Stromal cell of bone marrow (primary cell): ENCODE measurements around the gene HMGN2.

Source experiments
- DNase-seq: peaks from one replicate; pipeline ENCODE4 v3.0.0-alpha.2; 2012; ENCODE audit warnings: low read depth

HMGN2 gene

GRCh38 chr1:26472320-26472900, at the start of gene HMGN2:
Gene HMGN2 (plus strand): TSS chr1:26472440. CDS start chr1:26472613, 173 bp downstream.
- peak; percentile 82 for DNase-seq

GRCh38 chr1:26429721-26430120, 42.5 kb upstream of the HMGN2 start:
- no peak for DNase-seq

- DNase-seq, result peak; percentile 95
Measured at GRCh38 chr1:26431979-26432695, 40.1 kb upstream of the HMGN2 start, which contains the start of gene DHDDS. Gene DHDDS (plus strand): TSS chr1:26432321. CDS start chr1:26432946, 625 bp downstream.

- no peak for DNase-seq
Measured at GRCh38 chr1:26432793-26433192, 39.4 kb upstream of the HMGN2 start.

GRCh38 chr1:26434161-26434752, 38.0 kb upstream of the HMGN2 start:
- DNase-seq, result no peak

- no peak for DNase-seq
Measured at GRCh38 chr1:26438041-26438440, 34.2 kb upstream of the HMGN2 start.

GRCh38 chr1:26440259-26440658, 32.0 kb upstream of the HMGN2 start:
- DNase-seq, result no peak

GRCh38 chr1:26449868-26450267, 22.4 kb upstream of the HMGN2 start:
- DNase-seq, result no peak

GRCh38 chr1:26450908-26451307, 21.3 kb upstream of the HMGN2 start:
- DNase-seq, result no peak

GRCh38 chr1:26452459-26453183, 19.6 kb upstream of the HMGN2 start:
- no peak for DNase-seq

- DNase-seq, result no peak
Measured at GRCh38 chr1:26459148-26459547, 13.1 kb upstream of the HMGN2 start.

- no peak for DNase-seq
Measured at GRCh38 chr1:26459573-26460031, 12.6 kb upstream of the HMGN2 start.

GRCh38 chr1:26468911-26469310, 3.3 kb upstream of the HMGN2 start:
- DNase-seq, result no peak

GRCh38 chr1:26469558-26469957, 2.7 kb upstream of the HMGN2 start:
- DNase-seq, result no peak

GRCh38 chr1:26470878-26471497, 1.3 kb upstream of the HMGN2 start:
- DNase-seq, result no peak

- peak; percentile 45 for DNase-seq
Measured at GRCh38 chr1:26471498-26472319, 531 bp upstream of the HMGN2 start.

GRCh38 chr1:26472901-26473845, 933 bp downstream of the HMGN2 start:
- DNase-seq, result peak; percentile 86

- no peak for DNase-seq
Measured at GRCh38 chr1:26474818-26475217, 2.6 kb downstream of the HMGN2 start.

GRCh38 chr1:26475989-26476388, 3.7 kb downstream of the HMGN2 start:
- DNase-seq, result no peak

- no peak for DNase-seq
Measured at GRCh38 chr1:26476958-26477357, 4.7 kb downstream of the HMGN2 start.
